Measurements from ENCODE around the gene MEF2D.

The MEF2D gene

GRCh38 chr1:156495401-156496140, 5.0 kb downstream of the MEF2D start:
- DNase-seq (ENCODE audit: low read depth in 2 of 2): no peak
- no peak overlapping the region for H3K4me3 ChIP-seq (replicated peaks in 1 of 2; ENCODE audit: low read depth in 2 of 2, low read length in 2 of 2)
- TF ChIP-seq CTCF (IDR thresholded peaks at IDR 0.05; ENCODE audit: low read depth, low read length): no peak

GRCh38 chr1:156494309-156494895, 6.2 kb downstream of the MEF2D start:
- TF ChIP-seq CTCF (IDR thresholded peaks at IDR 0.05; ENCODE audit: low read depth, low read length): no peak
- no peak for DNase-seq (ENCODE audit: low read depth in 2 of 2)
- H3K4me3 ChIP-seq (replicated peaks in 1 of 2; ENCODE audit: low read depth in 2 of 2, low read length in 2 of 2): no peak overlapping the region

GRCh38 chr1:156493742-156494141, 6.8 kb downstream of the MEF2D start:
- no peak for DNase-seq (ENCODE audit: low read depth in 2 of 2)
- TF ChIP-seq CTCF (IDR thresholded peaks at IDR 0.05; ENCODE audit: low read depth, low read length): no peak
- no peak overlapping the region for H3K4me3 ChIP-seq (replicated peaks in 1 of 2; ENCODE audit: low read depth in 2 of 2, low read length in 2 of 2)

GRCh38 chr1:156493154-156493631, 7.4 kb downstream of the MEF2D start:
- no peak for TF ChIP-seq CTCF (IDR thresholded peaks at IDR 0.05; ENCODE audit: low read depth, low read length)
- H3K4me3 ChIP-seq (replicated peaks in 1 of 2; ENCODE audit: low read depth in 2 of 2, low read length in 2 of 2): no peak overlapping the region
- DNase-seq (ENCODE audit: low read depth in 2 of 2): no peak

GRCh38 chr1:156492591-156493080, 7.9 kb downstream of the MEF2D start:
- DNase-seq (ENCODE audit: low read depth in 2 of 2): no peak
- no peak for TF ChIP-seq CTCF (IDR thresholded peaks at IDR 0.05; ENCODE audit: low read depth, low read length)
- no peak overlapping the region for H3K4me3 ChIP-seq (replicated peaks in 1 of 2; ENCODE audit: low read depth in 2 of 2, low read length in 2 of 2)

GRCh38 chr1:156492013-156492590, 8.5 kb downstream of the MEF2D start:
- DNase-seq (ENCODE audit: low read depth in 2 of 2): no peak
- no peak overlapping the region for H3K4me3 ChIP-seq (replicated peaks in 1 of 2; ENCODE audit: low read depth in 2 of 2, low read length in 2 of 2)
- TF ChIP-seq CTCF (IDR thresholded peaks at IDR 0.05; ENCODE audit: low read depth, low read length): no peak
